Raji (cell line): ENCODE measurements around the gene ADPRHL1.

Experiments used
- POLR2A ChIP-seq: IDR thresholded peaks from 2 replicates; pipeline ENCODE4 v1.6.1; 2011; ENCODE audit warnings: low read depth, low read length, control low read depth; ENCODE audit not compliant: insufficient read depth

Gene ADPRHL1

DNA sequence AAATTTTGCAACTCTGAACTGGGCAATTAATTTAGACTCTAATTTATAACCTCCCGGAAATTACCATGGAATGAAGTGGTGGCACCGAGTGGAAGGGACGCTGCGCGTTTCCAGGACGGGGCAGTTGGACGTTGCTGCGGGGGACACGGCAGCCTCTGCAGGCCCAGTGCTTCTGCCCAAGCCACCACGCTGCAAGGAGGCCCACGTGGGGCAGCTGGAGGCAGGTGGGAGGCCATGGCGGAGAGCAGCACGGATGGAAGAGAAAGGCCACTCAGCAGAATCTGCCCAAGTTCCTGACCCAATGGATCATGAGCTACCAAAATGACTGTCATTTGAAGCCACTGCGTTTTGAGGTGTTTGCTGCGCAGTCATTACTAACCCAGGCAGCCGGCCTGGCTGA lies 11.2 kb upstream of the ADPRHL1 start:
- no peak for TF ChIP-seq POLR2A

GRCh38 chr13:113461022-113461751 lies 7.9 kb upstream of the ADPRHL1 start:
- TF ChIP-seq POLR2A: no peak

- TF ChIP-seq POLR2A: no peak
Measured at GRCh38 chr13:113460599-113460998, 7.3 kb upstream of the ADPRHL1 start.

DNA sequence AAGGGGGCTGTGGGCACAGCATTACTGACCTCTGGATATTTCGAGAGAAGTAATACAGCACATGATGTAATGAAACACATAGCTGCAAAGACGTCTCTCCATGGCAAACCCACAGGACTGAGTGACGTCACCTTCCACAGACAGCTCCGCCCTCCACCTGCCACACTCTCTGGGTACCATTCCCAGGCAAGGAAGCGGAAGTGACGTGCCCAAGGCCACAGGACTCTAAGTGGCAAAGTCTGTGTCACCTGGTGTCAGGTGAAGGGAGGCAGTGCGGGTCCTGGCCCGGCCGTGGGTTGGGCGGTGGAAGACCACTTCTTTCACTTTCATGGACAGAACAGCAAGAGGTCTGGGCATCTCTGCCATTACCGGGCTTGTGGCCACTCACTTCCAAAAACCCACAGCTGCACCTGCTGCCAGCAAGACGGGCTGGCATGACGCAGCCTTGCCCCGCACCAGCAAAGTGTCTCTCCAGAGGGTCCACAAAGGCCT lies 6.8 kb upstream of the ADPRHL1 start:
- TF ChIP-seq POLR2A: no peak

DNA sequence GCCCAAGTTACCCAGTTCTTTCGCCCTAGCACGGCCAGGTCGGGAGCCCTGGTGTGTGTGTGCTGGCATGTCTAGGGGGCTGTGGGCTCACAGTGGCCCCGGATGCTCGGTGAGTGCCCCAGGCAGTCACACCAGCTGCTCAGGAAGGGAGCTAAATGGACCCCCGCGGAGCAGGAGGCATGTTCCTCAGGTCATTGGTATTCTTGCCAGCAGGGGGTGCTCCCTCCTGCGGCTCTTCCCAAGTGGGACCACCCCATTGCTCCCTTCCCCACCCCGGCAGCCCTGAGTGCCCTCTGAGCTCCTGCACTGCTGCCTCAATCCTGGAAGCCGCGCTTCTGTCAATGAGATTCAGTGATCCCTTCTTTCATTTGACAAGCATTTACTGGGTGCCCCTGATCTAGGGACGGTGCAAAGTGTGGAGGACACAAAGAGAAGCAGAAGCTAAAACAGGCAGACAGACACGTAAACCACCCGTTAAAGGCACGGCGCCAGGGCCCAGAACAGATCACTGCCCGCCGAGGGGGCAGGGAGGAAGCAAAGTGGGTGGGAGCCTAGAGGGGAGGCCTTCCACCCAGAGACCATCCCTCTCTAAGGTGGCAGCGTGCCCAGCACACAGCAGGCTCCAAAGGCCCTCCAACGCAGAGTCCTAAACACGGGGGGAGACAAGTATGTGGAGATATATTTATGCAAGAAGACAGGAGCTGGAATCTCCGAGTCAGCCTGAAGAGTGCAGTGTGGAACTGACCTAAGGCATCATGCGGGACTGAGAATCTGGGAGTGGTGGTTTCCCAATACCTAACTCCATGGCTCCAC lies 5.2 kb upstream of the ADPRHL1 start:
- TF ChIP-seq POLR2A: no peak

DNA sequence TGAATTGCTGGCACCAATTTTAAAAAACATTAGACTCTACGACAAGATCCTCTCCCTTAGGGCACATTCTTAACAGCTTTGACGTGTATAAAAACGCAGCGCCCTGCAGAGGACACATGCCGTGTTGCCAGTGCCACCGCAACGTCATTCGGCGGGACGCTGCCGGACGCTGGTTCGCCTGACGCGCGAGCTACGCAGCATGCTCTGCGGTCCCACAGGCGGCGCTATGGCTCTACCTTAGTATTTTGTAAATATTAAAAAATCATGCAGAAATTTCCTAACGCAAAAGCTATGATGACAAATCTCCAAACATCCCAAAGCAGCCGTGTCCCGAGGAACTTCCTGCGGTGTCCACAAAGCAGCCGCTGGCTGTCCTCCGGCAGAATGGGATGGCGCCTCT lies 4.2 kb upstream of the ADPRHL1 start:
- TF ChIP-seq POLR2A: no peak

- no peak for TF ChIP-seq POLR2A
Measured at GRCh38 chr13:113456116-113456702, 2.9 kb upstream of the ADPRHL1 start.

DNA sequence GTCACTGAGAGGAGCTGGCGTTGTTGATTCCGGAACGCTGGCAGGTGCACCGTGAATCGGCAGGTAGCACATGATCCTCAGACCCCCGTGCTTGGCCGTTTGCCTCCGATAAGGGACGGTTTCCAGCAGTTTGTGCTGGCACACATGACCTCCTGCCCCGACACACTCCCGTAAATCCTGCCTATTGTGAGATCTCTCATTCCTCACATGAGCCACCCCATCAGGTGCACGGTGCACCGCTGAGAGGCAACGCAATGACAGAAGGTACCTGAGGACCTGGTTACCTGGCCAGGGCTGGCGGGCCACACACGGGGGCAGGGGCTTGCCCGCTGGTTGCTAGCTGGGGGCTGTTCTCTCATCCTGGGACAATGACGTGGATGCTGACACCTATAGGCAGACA lies 2.1 kb upstream of the ADPRHL1 start:
- no peak for TF ChIP-seq POLR2A

DNA sequence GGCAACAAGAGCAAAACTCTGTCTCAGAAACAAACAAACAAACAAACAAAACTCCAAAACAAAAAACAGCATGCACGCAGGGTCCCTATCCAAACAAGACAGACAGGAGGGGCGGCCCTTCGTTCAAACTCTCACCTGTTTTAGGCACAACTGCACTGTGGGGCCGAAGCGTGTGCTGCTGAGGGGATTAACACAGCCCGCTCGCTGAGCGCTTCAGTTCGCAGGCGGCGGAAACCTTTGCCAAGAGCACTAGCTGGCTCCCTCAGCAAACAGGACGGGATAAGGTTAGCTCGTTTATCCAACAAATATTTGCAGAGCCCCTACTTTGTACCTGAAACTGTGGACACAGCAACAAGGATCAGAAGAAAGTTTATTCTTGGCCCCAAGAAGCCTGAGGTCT lies 1.6 kb upstream of the ADPRHL1 start:
- no peak for TF ChIP-seq POLR2A

DNA sequence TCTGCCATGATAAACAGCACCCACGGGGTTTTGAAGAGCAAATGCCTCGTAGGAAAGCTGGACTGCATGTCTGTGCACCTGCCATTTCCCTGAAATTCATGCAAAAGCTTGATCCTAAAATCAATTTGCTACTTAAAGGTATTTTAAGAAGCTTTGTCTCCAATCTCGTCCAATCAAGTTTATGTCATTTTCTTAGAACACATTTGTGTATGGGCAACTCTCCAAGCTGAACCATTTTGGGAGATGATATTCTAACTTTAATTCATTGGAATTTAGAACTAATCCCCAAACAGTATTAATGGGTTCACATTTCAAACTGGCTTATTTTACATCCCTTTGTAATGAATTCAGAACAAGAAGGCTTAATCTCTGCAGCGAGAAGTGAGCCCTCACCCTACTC lies 822 bp downstream of the ADPRHL1 start:
- TF ChIP-seq POLR2A: no peak

- no peak for TF ChIP-seq POLR2A
Measured at GRCh38 chr13:113451951-113452421, 1.3 kb downstream of the ADPRHL1 start.

DNA sequence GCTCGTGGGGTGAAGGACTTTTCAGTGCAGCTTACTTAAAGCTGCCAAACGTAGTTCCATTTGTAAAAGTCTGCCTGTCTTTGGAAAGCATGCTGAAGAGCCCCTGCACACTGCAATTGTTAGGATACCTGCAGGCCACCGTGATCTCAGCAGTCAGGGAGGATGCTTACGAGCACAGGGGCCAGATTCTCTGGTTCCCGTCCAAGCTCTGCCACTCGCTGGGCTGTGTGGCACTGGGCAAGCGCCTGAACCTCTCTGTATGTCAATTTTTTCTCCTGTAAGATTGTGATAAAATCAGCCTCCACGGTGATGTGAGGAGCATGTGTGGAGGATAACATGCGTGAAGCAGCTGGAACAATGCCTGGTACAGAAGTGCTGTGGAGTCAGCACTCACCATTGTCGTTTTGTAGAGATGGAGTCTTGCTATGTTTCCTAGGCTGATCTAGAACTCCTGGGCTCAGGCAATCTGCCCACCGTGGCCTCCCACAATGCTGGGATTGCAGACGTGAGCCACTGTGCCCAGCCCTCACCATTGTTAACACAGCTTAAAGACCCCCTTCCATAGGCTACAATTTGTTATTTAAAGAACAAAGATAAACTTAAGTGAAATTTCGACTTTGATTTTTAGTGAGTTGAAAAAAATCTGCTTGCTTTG lies 3.5 kb downstream of the ADPRHL1 start:
- TF ChIP-seq POLR2A: no peak

DNA sequence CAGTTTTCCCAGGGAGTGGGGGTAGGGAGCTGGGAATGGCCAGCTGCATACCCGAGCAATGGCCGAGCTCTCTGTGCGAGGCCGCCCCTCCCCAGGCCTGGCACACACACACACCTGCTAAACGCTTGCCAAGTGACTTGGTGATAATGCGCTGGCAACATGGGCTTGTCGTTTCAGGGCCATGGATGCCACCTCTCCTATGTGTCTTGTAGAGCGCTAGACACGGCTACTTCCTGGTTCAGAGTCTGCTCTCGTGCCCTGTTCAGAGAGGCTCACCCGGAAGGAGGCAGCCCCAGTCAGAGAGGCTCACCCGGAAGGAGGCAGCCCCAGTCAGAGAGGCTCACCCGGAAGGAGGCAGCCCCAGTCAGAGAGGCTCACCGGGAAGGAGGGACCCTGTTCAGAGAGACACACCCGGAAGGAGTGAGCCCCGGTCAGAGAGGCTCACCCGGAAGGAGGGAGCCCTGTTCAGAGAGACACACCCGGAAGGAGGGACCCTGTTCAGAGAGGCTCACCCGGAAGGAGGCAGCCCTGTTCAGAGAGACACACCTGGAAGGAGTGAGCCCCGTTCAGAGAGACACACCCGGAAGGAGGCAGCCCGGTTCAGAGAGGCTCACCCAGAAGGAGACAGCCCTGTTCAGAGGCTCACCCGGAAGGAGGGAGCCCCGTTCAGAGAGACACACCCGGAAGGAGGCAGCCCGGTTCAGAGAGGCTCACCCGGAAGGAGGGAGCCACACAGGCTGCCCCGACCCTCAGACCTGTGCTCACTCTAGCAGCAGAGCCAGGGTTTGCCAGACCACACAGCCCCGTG lies 4.2 kb downstream of the ADPRHL1 start:
- peak; percentile 39; the same call in 1 of the 2 replicates for TF ChIP-seq POLR2A

DNA sequence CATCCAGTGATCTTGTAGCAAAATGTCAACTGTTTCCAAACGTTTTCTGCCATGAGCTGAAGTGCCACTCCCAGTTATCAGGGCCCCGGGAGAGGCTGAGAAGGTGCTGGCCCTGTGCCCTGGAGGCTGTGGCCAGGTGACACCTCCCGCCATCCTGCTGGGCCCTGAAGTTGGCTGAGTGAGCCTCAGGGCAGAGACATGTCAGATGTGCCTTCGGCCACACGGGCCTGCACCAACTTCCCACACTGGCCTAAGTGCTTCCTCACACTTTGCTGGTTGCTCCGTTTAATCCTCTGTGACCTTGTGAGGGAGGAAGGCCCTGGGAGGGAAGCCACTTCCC lies 4.8 kb downstream of the ADPRHL1 start:
- TF ChIP-seq POLR2A: no peak
